ENCODE results near the gene DUS2. TPM values are rescaled to one million over a fixed set of nuclear protein-coding genes. Genes with fewer than 3 reads are reported as not detected.

DUS2 gene
- total RNA-seq, 1 experiment from 2014 or later, result 27.3 TPM

- Histone ChIP-seq H3K4me3 (replicated peaks in 1 of 2; ENCODE audit: low read depth in 1 of 2, low read length in 2 of 2) (no peak overlapping the region), H3K27me3 (ENCODE audit: insufficient read depth, low read length) (no peaks in the 10 kb centered on the region), H2AFZ (ENCODE audit: low read depth, low read length, poor library complexity, severe bottlenecking) (no peak overlapping the region), H3K79me2 (ENCODE audit: insufficient read depth, low read length) (no peaks in the 10 kb centered on the region), H3K9me3 (ENCODE audit: control insufficient read depth in 1 of 2, insufficient read depth in 1 of 2, low read depth in 1 of 2, low read length in 2 of 2) (no peaks in the 10 kb centered on the region), H3K36me3 (ENCODE audit: control insufficient read depth in 1 of 2, insufficient read depth in 2 of 2, low read length in 2 of 2) (peaks cover 19 to 31% of the 10 kb centered on the region in 2 experiments; a peak in 3 of 4 replicates), H3K9me2 (ENCODE audit: insufficient read depth) (no peaks in the 10 kb centered on the region), H3K4me2 (ENCODE audit: low read length) (no peak overlapping the region), H3K9ac (ENCODE audit: low read length) (no peak overlapping the region), H3K27ac (ENCODE audit: low read depth, low read length) (no peak overlapping the region), H3K4me1 (ENCODE audit: control insufficient read depth in 1 of 2, insufficient read depth in 2 of 2, low read length in 2 of 2) (peaks cover 0 to 5% of the 10 kb centered on the region in 2 experiments; a peak in 1 of 4 replicates), H4K20me1 (ENCODE audit: insufficient read depth) (no peaks in the 10 kb centered on the region)
- ChIA-PET RAD21 (ENCODE audit: low non-redundant PET in 1 of 2, low total read pairs in 2 of 2, uncharacterized antibody in 2 of 2, unreplicated experiment in 2 of 2) (no interaction called here), POLR2A (no interaction called here), CTCF (no interaction called here)
- no peak for ATAC-seq
- no peak for TF ChIP-seq ZFX (IDR thresholded peaks at IDR 0.05)
- no peak for TF ChIP-seq EZH2 (IDR thresholded peaks at IDR 0.05)
- no peak for TF ChIP-seq ZNF274 (IDR thresholded peaks at IDR 0.05; ENCODE audit: low read depth, low read length)
- TF ChIP-seq ELF1 (IDR thresholded peaks at IDR 0.05; ENCODE audit: borderline replicate concordance, low read depth), result no peak
- no peak for TF ChIP-seq JUND (IDR thresholded peaks at IDR 0.05)
- TF ChIP-seq SP1 (IDR thresholded peaks at IDR 0.05; ENCODE audit: low read depth), result no peak
- TF ChIP-seq REST (IDR thresholded peaks at IDR 0.05; ENCODE audit: low read depth), result no peak
- no peak for TF ChIP-seq ZBTB33 (IDR thresholded peaks at IDR 0.05; ENCODE audit: extremely low read depth, insufficient replicate concordance, low read length)
- TF ChIP-seq POLR2AphosphoS5 (IDR thresholded peaks at IDR 0.05; ENCODE audit: low read depth, low read length), result no peak
- no peak for TF ChIP-seq YY1 (IDR thresholded peaks at IDR 0.05; ENCODE audit: extremely low read depth, insufficient replicate concordance, low read depth, low read length)
- TF ChIP-seq CEBPB (IDR thresholded peaks at IDR 0.05; ENCODE audit: low read depth), result no peak
- no peak for TF ChIP-seq EGR1 (IDR thresholded peaks at IDR 0.05; ENCODE audit: low read depth)
- no peak for TF ChIP-seq MAX (IDR thresholded peaks at IDR 0.05)
- TF ChIP-seq RAD21 (IDR thresholded peaks at IDR 0.05; ENCODE audit: low read depth), result no peak
- no peak for TF ChIP-seq TCF7L2 (IDR thresholded peaks at IDR 0.05; ENCODE audit: borderline replicate concordance, extremely low read depth, insufficient read depth, insufficient read length)
- no peak for TF ChIP-seq ATF3 (IDR thresholded peaks at IDR 0.05)
- no peak for TF ChIP-seq SRF (IDR thresholded peaks at IDR 0.05; ENCODE audit: low read depth)
- DNase-seq (ENCODE audit: low read depth, low spot score), result no peak
- BruUV-seq (replicated peaks), result no TSS peak
- intact Hi-C loops (cut with micrococcal nuclease), result no loop called here
Measured at GRCh38 chr16:68074850-68075555, 51.9 kb downstream of the DUS2 start.

Data from HCT116 (cell line).